ENCODE measurements around the gene TUBGCP2.

Gene TUBGCP2

DNA sequence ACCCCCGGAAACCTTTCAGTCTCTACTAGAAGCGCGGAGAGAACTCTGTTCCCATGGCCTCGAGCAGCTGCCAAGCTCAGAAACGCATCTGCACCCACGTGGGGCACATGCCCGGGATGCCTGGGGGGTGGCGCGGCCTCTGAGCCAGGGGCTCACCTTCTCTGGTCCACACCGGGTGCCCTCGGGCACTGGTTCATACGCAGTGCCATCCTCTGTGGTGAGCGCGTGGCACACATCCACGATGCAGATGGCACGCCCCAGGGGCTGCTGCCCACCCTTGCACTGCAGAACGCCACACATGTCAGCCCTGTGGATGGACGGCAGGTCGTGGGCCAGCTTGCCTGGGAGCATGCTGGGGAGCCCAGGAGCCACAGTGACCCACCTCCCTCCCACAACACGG, 38.5 kb downstream of the TUBGCP2 start:
- no peak for TF ChIP-seq EZH2phosphoT487 (conservative IDR thresholded peaks at IDR 0.05; ENCODE audit: low read length)
- TF ChIP-seq, protein P1, sequence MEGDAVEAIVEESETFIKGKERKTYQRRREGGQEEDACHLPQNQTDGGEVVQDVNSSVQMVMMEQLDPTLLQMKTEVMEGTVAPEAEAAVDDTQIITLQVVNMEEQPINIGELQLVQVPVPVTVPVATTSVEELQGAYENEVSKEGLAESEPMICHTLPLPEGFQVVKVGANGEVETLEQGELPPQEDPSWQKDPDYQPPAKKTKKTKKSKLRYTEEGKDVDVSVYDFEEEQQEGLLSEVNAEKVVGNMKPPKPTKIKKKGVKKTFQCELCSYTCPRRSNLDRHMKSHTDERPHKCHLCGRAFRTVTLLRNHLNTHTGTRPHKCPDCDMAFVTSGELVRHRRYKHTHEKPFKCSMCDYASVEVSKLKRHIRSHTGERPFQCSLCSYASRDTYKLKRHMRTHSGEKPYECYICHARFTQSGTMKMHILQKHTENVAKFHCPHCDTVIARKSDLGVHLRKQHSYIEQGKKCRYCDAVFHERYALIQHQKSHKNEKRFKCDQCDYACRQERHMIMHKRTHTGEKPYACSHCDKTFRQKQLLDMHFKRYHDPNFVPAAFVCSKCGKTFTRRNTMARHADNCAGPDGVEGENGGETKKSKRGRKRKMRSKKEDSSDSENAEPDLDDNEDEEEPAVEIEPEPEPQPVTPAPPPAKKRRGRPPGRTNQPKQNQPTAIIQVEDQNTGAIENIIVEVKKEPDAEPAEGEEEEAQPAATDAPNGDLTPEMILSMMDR (IDR thresholded peaks at IDR 0.05; ENCODE audit: insufficient read depth, low read length, poor library complexity, severe bottlenecking): no peak

DNA sequence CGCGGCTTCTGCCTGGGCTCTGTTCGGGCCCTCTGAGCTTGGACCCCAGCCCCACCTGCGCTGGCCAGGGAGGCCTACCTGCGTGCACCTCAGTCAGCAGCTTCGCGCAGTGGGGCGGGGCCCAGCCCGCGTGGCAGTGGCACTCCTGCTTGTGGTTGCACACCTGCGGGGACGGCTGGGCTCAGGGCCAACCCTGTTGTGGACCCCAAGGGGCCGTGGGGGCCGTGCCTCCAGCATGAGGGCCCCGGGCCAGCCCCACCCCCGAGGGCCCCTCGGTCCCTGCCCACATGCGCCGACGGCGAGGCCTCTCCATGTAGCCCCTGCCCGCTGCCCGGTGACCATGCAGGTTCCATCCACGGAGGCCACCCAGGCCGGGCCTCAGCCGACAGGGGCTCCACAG, 39.3 kb downstream of the TUBGCP2 start:
- Histone ChIP-seq H3K27ac (ENCODE audit: low read depth, low read length) (no peak overlapping the region), H3K4me3 (ENCODE audit: insufficient read depth, low read length, poor library complexity, severe bottlenecking) (no peak overlapping the region), H3K9me3 (ENCODE audit: insufficient read depth, low read length) (no peaks in the 10 kb centered on the region), H3K27me3 (ENCODE audit: low read length) (no peaks in the 10 kb centered on the region), H3K36me3 (ENCODE audit: low read length) (no peaks in the 10 kb centered on the region), H3K9me2 (replicated peaks; ENCODE audit: insufficient read depth, low read length) (no peaks in the 10 kb centered on the region), H3K9ac (ENCODE audit: low read length) (no peak overlapping the region), H3F3A (ENCODE audit: insufficient read depth) (no peaks in the 10 kb centered on the region), H2AFZ (ENCODE audit: low read depth, low read length, severe bottlenecking) (no peak overlapping the region), H4K20me1 (ENCODE audit: low read depth, low read length) (no peaks in the 10 kb centered on the region), H3K4me2 (ENCODE audit: low read depth, low read length, poor library complexity, severe bottlenecking) (no peak overlapping the region), H3K79me2 (ENCODE audit: insufficient read depth, low read length) (no peaks in the 10 kb centered on the region)
- TF ChIP-seq, protein P1 (IDR thresholded peaks at IDR 0.05; ENCODE audit: insufficient read depth, low read length, poor library complexity, severe bottlenecking): no peak
- TF ChIP-seq EZH2phosphoT487 (conservative IDR thresholded peaks at IDR 0.05; ENCODE audit: low read length): no peak

More for the DNA sequence above, 38.5 kb downstream of the TUBGCP2 start:
- Histone ChIP-seq H3K79me2 (ENCODE audit: insufficient read depth, low read length) (no peaks in the 10 kb centered on the region), H3K9me2 (replicated peaks; ENCODE audit: insufficient read depth, low read length) (no peaks in the 10 kb centered on the region), H3K4me2 (ENCODE audit: low read depth, low read length, poor library complexity, severe bottlenecking) (no peak overlapping the region), H3K27me3 (ENCODE audit: low read length) (no peaks in the 10 kb centered on the region), H2AFZ (ENCODE audit: low read depth, low read length, severe bottlenecking) (no peak overlapping the region), H3K9ac (ENCODE audit: low read length) (no peak overlapping the region), H4K20me1 (ENCODE audit: low read depth, low read length) (no peaks in the 10 kb centered on the region), H3K27ac (ENCODE audit: low read depth, low read length) (no peak overlapping the region), H3K4me3 (ENCODE audit: insufficient read depth, low read length, poor library complexity, severe bottlenecking) (no peak overlapping the region), H3K36me3 (ENCODE audit: low read length) (no peaks in the 10 kb centered on the region), H3F3A (ENCODE audit: insufficient read depth) (no peaks in the 10 kb centered on the region), H3K9me3 (ENCODE audit: insufficient read depth, low read length) (no peaks in the 10 kb centered on the region)

DNA sequence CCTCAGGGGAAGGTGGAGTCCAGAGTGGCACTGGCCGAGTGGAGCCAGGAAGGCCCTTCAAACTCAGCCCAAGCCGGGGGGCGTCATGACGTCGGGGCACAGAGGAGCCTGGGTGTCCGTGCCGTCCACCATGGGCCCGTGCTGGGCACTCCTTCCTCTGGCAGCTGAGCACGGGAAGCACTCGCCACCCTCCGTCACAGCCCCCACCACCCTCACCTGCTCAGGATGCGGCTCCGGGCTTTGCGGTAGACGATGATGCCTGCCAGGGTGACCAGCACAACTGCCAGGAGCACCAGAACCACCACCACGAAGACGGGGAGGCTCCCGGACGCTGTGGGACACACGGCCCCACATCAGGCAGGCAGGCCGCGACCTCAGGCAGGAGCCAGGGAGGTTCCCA, 40.1 kb downstream of the TUBGCP2 start:
- Histone ChIP-seq H3F3A (ENCODE audit: insufficient read depth) (no peaks in the 10 kb centered on the region), H3K27ac (ENCODE audit: low read depth, low read length) (no peak overlapping the region), H3K9me2 (replicated peaks; ENCODE audit: insufficient read depth, low read length) (no peaks in the 10 kb centered on the region), H3K27me3 (ENCODE audit: low read length) (no peaks in the 10 kb centered on the region), H3K36me3 (ENCODE audit: low read length) (no peaks in the 10 kb centered on the region), H3K9me3 (ENCODE audit: insufficient read depth, low read length) (no peaks in the 10 kb centered on the region), H3K4me3 (ENCODE audit: insufficient read depth, low read length, poor library complexity, severe bottlenecking) (no peak overlapping the region), H3K9ac (ENCODE audit: low read length) (no peak overlapping the region), H3K4me2 (ENCODE audit: low read depth, low read length, poor library complexity, severe bottlenecking) (no peak overlapping the region), H2AFZ (ENCODE audit: low read depth, low read length, severe bottlenecking) (no peak overlapping the region), H3K79me2 (ENCODE audit: insufficient read depth, low read length) (no peaks in the 10 kb centered on the region), H4K20me1 (ENCODE audit: low read depth, low read length) (no peaks in the 10 kb centered on the region)
- TF ChIP-seq, protein P1 (IDR thresholded peaks at IDR 0.05; ENCODE audit: insufficient read depth, low read length, poor library complexity, severe bottlenecking): no peak
- TF ChIP-seq EZH2phosphoT487 (conservative IDR thresholded peaks at IDR 0.05; ENCODE audit: low read length): no peak

Data from SU-DHL-6 (cell line).